ENCODE measurements around the gene AKAP7.

DNA sequence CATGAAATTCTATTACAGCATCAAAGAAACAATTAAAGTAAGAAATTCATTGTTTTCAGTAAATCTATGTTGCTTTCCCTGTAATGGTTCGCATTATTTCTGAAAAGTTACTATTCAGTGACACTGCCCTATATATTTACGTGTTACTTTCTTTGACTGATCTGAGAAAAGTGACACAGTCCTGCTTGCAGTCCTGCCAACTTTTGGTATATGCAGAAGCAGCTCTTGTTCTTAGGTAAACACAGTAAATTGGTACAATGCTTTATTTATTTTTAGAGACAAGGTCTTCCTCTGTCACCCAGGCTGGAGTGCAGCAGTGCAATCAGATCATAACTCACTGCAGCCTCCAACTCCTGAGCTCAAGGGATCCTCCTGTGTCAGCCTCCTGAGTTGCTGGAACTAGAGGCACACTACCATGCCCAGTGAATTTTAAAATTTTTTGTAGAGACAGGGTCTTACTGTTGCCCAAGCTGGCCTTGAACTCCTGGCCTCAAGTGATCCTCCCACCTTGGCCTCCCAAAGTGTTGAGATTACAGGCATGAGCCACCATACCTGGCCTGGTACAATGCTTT is 151.3 kb downstream of the AKAP7 start:
- TF ChIP-seq, protein P1, sequence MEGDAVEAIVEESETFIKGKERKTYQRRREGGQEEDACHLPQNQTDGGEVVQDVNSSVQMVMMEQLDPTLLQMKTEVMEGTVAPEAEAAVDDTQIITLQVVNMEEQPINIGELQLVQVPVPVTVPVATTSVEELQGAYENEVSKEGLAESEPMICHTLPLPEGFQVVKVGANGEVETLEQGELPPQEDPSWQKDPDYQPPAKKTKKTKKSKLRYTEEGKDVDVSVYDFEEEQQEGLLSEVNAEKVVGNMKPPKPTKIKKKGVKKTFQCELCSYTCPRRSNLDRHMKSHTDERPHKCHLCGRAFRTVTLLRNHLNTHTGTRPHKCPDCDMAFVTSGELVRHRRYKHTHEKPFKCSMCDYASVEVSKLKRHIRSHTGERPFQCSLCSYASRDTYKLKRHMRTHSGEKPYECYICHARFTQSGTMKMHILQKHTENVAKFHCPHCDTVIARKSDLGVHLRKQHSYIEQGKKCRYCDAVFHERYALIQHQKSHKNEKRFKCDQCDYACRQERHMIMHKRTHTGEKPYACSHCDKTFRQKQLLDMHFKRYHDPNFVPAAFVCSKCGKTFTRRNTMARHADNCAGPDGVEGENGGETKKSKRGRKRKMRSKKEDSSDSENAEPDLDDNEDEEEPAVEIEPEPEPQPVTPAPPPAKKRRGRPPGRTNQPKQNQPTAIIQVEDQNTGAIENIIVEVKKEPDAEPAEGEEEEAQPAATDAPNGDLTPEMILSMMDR (IDR thresholded peaks at IDR 0.05), result no peak
- TF ChIP-seq EP300 (IDR thresholded peaks at IDR 0.05) (no peak), POLR2AphosphoS5 (IDR thresholded peaks at IDR 0.05) (no peak), POLR2A (IDR thresholded peaks at IDR 0.05) (no peak)

Data from gastroesophageal sphincter (tissue), 3 donors.